OCI-LY7 (cell line): Measurements from ENCODE around the gene DMKN.

Experiments
- EZH2phosphoT487 ChIP-seq: fragments of 200-600 bp; sonication (generic); IDR thresholded peaks from 2 replicates; pipeline ENCODE4 v1.6.1; 2018; ENCODE audit warnings: low read depth, borderline replicate concordance, mild to moderate bottlenecking, mixed run types, antibody characterized with exemption, low read length, moderate library complexity, mixed read lengths
- TF ChIP-seq, protein P1 (sequence below): fragments of 200-600 bp; sonication (generic); conservative IDR thresholded peaks from 2 replicates; pipeline ENCODE4 v1.5.1; 2014; ENCODE audit warnings: mild to moderate bottlenecking, antibody characterized with exemption, low read length, moderate library complexity, mixed read lengths

DNA sequence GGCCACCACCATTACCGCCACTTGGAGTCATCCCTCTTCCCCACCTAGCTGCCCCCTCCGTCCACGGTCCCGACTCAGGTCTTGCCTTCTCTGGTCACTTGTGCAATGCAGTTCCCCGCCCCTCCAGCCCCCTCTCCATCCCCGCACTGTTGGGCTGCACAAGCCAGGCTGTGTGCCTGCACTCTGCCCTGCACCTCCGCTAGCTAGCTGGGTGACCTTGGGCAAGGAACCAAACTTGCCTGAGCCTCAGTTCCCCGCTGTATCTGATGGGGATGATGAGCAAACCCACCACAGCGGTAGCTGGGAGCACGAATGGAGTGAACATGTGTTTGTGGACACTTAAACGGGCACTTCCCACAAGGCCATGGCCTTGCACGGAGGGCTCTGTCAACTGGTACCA lies 26.4 kb upstream of the DMKN start:
- TF ChIP-seq, protein P1, sequence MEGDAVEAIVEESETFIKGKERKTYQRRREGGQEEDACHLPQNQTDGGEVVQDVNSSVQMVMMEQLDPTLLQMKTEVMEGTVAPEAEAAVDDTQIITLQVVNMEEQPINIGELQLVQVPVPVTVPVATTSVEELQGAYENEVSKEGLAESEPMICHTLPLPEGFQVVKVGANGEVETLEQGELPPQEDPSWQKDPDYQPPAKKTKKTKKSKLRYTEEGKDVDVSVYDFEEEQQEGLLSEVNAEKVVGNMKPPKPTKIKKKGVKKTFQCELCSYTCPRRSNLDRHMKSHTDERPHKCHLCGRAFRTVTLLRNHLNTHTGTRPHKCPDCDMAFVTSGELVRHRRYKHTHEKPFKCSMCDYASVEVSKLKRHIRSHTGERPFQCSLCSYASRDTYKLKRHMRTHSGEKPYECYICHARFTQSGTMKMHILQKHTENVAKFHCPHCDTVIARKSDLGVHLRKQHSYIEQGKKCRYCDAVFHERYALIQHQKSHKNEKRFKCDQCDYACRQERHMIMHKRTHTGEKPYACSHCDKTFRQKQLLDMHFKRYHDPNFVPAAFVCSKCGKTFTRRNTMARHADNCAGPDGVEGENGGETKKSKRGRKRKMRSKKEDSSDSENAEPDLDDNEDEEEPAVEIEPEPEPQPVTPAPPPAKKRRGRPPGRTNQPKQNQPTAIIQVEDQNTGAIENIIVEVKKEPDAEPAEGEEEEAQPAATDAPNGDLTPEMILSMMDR: no peak
- no peak for TF ChIP-seq EZH2phosphoT487
